Neural progenitor cell (in vitro differentiated cells): ENCODE measurements around the gene ZNF598. TPM values are rescaled to one million over a fixed set of nuclear protein-coding genes. Genes with fewer than 3 reads are reported as not detected.
"Not testable (repeated sequence)": the region's sequence is repeated elsewhere in the genome, so short reads cannot be mapped to it uniquely, and the experiment has no call there.

Experiments used
- DNase-seq: peaks from one replicate; pipeline ENCODE4 v3.0.0-alpha.2; 2016; ENCODE audit warnings: low spot score
- H2AFZ ChIP-seq: fragments of 200-600 bp; sonication (generic); replicated peaks from 2 replicates; pipeline ENCODE4 v1.6.1; 2016; ENCODE audit warnings: antibody characterized with exemption
- H3F3A ChIP-seq: fragments of 200-600 bp; sonication (generic); 2 replicates; pipeline ENCODE4 v1.6.1; 2016; ENCODE audit warnings: antibody characterized with exemption, low read depth
- H3K27ac ChIP-seq: fragments of 200-600 bp; sonication (generic); 2 replicates; pipeline ENCODE4 v1.5.1; 2016; ENCODE audit warnings: mild to moderate bottlenecking
- H3K27me3 ChIP-seq: fragments of 200-600 bp; sonication (generic); 2 replicates; pipeline ENCODE4 v1.6.1; 2016; ENCODE audit warnings: mild to moderate bottlenecking, moderate library complexity
- H3K36me3 ChIP-seq: fragments of 200-600 bp; sonication (generic); 2 replicates; pipeline ENCODE4 v1.5.1; 2016
- H3K4me1 ChIP-seq: fragments of 200-600 bp; sonication (generic); 2 replicates; pipeline ENCODE4 v1.6.1; 2016; ENCODE audit warnings: mixed run types
- H3K4me2 ChIP-seq: fragments of 200-600 bp; sonication (generic); 2 replicates; pipeline ENCODE4 v1.6.1; 2016
- H3K4me3 ChIP-seq: fragments of 200-600 bp; sonication (generic); 2 replicates; pipeline ENCODE4 v1.5.1; 2016
- H3K79me2 ChIP-seq: fragments of 200-600 bp; sonication (generic); 2 replicates; pipeline ENCODE4 v1.6.1; 2016; ENCODE audit warnings: low read depth
- H3K9ac ChIP-seq: fragments of 200-600 bp; sonication (generic); 2 replicates; pipeline ENCODE4 v1.6.1; 2016
- H3K9me3 ChIP-seq: fragments of 200-600 bp; sonication (generic); 2 replicates; pipeline ENCODE4 v1.5.1; 2016; ENCODE audit warnings: low read depth
- H4K20me1 ChIP-seq: fragments of 200-600 bp; sonication (generic); 2 replicates; pipeline ENCODE4 v1.6.1; 2016; ENCODE audit warnings: low read depth
- H3K27ac Mint-ChIP-seq: 3 replicates; pipeline ENCODE4 v1.8.0; 2021; ENCODE audit warnings: mixed read lengths
- H3K27me3 Mint-ChIP-seq: 2 replicates; pipeline ENCODE4 v1.8.0; 2022; ENCODE audit warnings: low read depth, mild to moderate bottlenecking, inconsistent platforms, moderate library complexity, mixed read lengths; ENCODE audit not compliant: insufficient read depth
- H3K36me3 Mint-ChIP-seq: 3 replicates; pipeline ENCODE4 v1.8.0; 2021; ENCODE audit warnings: mixed read lengths
- H3K4me1 Mint-ChIP-seq: 3 replicates; pipeline ENCODE4 v1.8.0; 2021; ENCODE audit warnings: mixed read lengths
- H3K4me3 Mint-ChIP-seq: 3 replicates; pipeline ENCODE4 v1.8.0; 2021; ENCODE audit warnings: mild to moderate bottlenecking, moderate library complexity, mixed read lengths
- H3K9me3 Mint-ChIP-seq: 3 replicates; pipeline ENCODE4 v1.8.0; 2020; ENCODE audit warnings: mixed read lengths
- CTCF ChIP-seq: fragments of 200-600 bp; sonication (generic); IDR thresholded peaks from 2 replicates; pipeline ENCODE4 v1.5.1; 2017; ENCODE audit warnings: antibody characterized with exemption, mild to moderate bottlenecking
- EZH2 ChIP-seq: fragments of 200-600 bp; sonication (generic); IDR thresholded peaks from 2 replicates; pipeline ENCODE4 v1.6.1; 2017; ENCODE audit warnings: antibody characterized with exemption, mild to moderate bottlenecking, moderate library complexity
- EZH2phosphoT487 ChIP-seq: fragments of 200-600 bp; sonication (generic); IDR thresholded peaks from 2 replicates; pipeline ENCODE4 v1.6.1; 2017; ENCODE audit warnings: antibody characterized with exemption
- total RNA-seq: library from RNA; depleted of rRNA; stranded (reverse); fragments of >200 nt; gene quantifications from 2 replicates; pipeline ENCODE4 v1.2.3, GENCODE V29; 2015; ENCODE audit warnings: low replicate concordance

The ZNF598 gene
- total RNA-seq, 1 donor from 2014 or later, result 12.7 TPM

- DNase-seq, result peak; percentile 47
- peak overlapping the region; percentile 43 for H3K9ac ChIP-seq
Observed at GRCh38 chr16:2035431-2036199, 26.0 kb upstream of the ZNF598 start.

DNA sequence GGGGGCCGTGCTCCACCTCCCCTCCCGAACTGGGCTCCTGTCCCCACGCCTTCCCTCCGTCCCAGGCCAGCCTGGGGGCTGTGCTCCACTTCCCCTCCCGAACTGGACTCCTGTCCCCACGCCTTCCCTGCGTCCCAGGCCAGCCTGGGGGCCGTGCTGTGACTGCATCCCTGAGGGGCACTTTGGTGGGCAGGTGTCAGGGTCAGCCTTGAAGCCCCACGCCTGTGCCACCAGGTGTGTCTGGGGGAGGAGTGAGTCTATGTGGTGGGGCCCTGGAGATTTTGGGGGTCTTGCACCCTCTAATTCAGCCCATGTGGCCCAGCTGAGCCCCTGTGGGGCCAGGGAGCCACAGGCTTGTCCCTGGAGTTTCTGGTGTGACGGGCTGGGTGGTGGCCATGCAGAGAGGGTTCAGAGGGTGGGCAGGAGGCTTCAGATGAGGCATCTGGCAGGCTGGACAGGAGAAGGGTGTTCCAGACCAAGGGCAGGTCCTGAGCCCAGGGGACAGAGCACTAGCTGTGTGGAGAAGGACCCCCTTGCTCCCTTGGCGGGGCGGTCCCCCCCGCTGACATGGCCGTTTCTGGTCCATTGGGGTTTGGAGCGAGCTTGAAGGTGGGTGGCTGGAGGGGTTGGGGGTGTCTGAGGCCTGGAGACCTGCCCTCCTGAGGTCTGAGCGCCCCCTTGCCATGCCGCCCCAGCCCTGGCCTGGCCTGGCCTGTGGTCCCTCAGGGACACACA is 25.2 kb upstream of the ZNF598 start:
- peaks cover 6% of the 10 kb centered on the region for H3K4me1 ChIP-seq
- Mint-ChIP-seq H3K4me3 (peak overlapping the region; percentile 30), H3K27ac (peak overlapping the region; percentile 57), H3K4me1 (peaks cover 6% of the 10 kb centered on the region), H3K9me3 (no peaks in the 10 kb centered on the region), H3K27me3 (peaks cover 2% of the 10 kb centered on the region), H3K36me3 (no peaks in the 10 kb centered on the region)
- no peaks in the 10 kb centered on the region for H3K36me3 ChIP-seq
- no peaks in the 10 kb centered on the region for H3K9me3 ChIP-seq
- H2AFZ ChIP-seq, result no peak overlapping the region
- DNase-seq, result no peak
- no peak overlapping the region for H3K4me2 ChIP-seq
- H4K20me1 ChIP-seq, result no peaks in the 10 kb centered on the region
- H3K27ac ChIP-seq, result no peak overlapping the region
- H3K9ac ChIP-seq, result peak overlapping the region; percentile 43
- no peak for TF ChIP-seq CTCF
- TF ChIP-seq EZH2phosphoT487, result no peak
- TF ChIP-seq EZH2, result no peak
- no peaks in the 10 kb centered on the region for H3K27me3 ChIP-seq
- no peaks in the 10 kb centered on the region for H3K79me2 ChIP-seq
- no peaks in the 10 kb centered on the region for H3F3A ChIP-seq
- H3K4me3 ChIP-seq, result no peak overlapping the region

More at GRCh38 chr16:2035431-2036199, 26.0 kb upstream of the ZNF598 start:
- Histone ChIP-seq H3K9me3 (no peaks in the 10 kb centered on the region), H2AFZ (no peak overlapping the region), H3K4me1 (peaks cover 6% of the 10 kb centered on the region), H3K79me2 (no peaks in the 10 kb centered on the region), H3K27ac (peak overlapping the region; percentile 72), H3K4me3 (no peak overlapping the region), H3K27me3 (no peaks in the 10 kb centered on the region), H3F3A (no peaks in the 10 kb centered on the region), H3K4me2 (no peak overlapping the region), H3K36me3 (no peaks in the 10 kb centered on the region), H4K20me1 (no peaks in the 10 kb centered on the region)
- no peaks in the 10 kb centered on the region for H3K36me3 Mint-ChIP-seq
- H3K4me3 Mint-ChIP-seq, result no peak overlapping the region
- H3K27me3 Mint-ChIP-seq, result peaks cover 2% of the 10 kb centered on the region
- no peak overlapping the region for H3K27ac Mint-ChIP-seq
- H3K4me1 Mint-ChIP-seq, result peaks cover 6% of the 10 kb centered on the region
- TF ChIP-seq EZH2 (no peak), CTCF (no peak), EZH2phosphoT487 (no peak)
- no peaks in the 10 kb centered on the region for H3K9me3 Mint-ChIP-seq

DNA sequence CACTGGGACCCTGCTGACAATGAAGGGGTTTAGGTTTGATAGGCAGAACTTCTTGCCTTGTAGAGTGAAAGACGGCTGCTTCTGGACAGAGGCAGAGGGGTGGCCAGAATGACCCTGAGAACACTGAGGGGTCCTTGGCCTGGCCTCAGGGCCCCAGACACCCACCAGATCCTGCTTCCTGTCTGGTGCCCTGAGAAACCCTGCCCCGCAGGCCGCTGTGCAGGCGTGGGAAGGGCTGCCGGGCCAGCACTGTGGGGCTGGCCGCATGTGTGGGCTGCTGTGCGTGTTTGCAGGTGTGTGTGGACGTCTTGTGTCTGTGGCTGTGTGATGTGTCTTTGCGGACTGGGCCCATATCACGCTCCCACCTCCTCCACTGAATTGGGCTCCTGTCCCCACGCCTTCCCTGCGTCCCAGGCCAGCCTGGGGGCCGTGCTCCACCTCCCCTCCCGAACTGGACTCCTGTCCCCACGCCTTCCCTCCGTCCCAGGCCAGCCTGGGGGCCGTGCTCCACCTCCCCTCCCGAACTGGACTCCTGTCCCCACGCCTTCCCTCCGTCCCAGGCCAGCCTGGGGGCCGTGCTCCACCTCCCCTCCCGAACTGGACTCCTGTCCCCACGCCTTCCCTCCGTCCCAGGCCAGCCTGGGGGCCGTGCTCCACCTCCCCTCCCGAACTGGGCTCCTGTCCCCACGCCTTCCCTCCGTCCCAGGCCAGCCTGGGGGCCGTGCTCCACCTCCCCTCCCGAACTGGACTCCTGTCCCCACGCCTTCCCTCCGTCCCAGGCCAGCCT is 24.5 kb upstream of the ZNF598 start:
- H3K79me2 ChIP-seq, H2AFZ ChIP-seq, H3K4me3 Mint-ChIP-seq, H3K36me3 ChIP-seq, H3K27ac Mint-ChIP-seq, H3K27ac ChIP-seq, H3K27me3 Mint-ChIP-seq, H3K4me1 Mint-ChIP-seq, H3K4me3 ChIP-seq, H3K36me3 Mint-ChIP-seq, H3K4me1 ChIP-seq, H3F3A ChIP-seq, H3K4me2 ChIP-seq, DNase-seq, H3K27me3 ChIP-seq, H4K20me1 ChIP-seq, H3K9me3 Mint-ChIP-seq, H3K9ac ChIP-seq, H3K9me3 ChIP-seq: not testable (repeated sequence)
